Activated CD8-positive, alpha-beta T cell treated with anti-CD3 and anti-CD28 coated beads, Interleukin-2, amount 10 ng/mL, durations not matched to agents 7 days and 5 days (primary cell): ENCODE measurements around the gene MSANTD7. TPM values are rescaled to one million over a fixed set of nuclear protein-coding genes. Genes with fewer than 3 reads are reported as not detected.

ENCODE experiments used
- total RNA-seq, 2 experiments: library from RNA; stranded (reverse); gene quantifications; one replicate each; pipeline ENCODE4 v1.2.3, GENCODE V29; 2021

MSANTD7 gene
- total RNA-seq, 2 experiments from 2014 or later = 21.8 to 22.5 TPM

Other genes with a start within 250 kb of the MSANTD7 start
- gene FAM107B, start 63.4 kb upstream of the MSANTD7 start, total RNA-seq = 100 to 1,000 TPM; 130 to 135 TPM
- 1 to 10 TPM in 1 of 2 experiments, under 1 TPM in 1; 0.89 to 1.2 TPM for gene CDNF, start 269 bp upstream of the MSANTD7 start, total RNA-seq
- 10 to 100 TPM; 28.9 to 31.4 TPM for gene HSPA14, start within 50 bp of the MSANTD7 start, total RNA-seq
- gene SUV39H2, start 40.6 kb downstream of the MSANTD7 start, total RNA-seq = 10 to 100 TPM; 34.3 to 34.6 TPM
- 10 to 100 TPM; 50.7 to 58.3 TPM for gene DCLRE1C, start 115.8 kb downstream of the MSANTD7 start, total RNA-seq
- not detected for gene MEIG1, start 121.1 kb downstream of the MSANTD7 start, total RNA-seq
- gene OLAH, start 205.6 kb downstream of the MSANTD7 start, total RNA-seq = under 1 TPM; 0.18 to 0.37 TPM